OCI-LY3 (cell line): ENCODE results near the gene BCCIP.

Experiments used
- H2AFZ ChIP-seq: fragments of 200-600, 300-600 bp; shearing (Covaris generic); 2 replicates; pipeline ENCODE4 v1.6.0; 2014; ENCODE audit warnings: antibody characterized with exemption, low read depth, low read length
- H3K27ac ChIP-seq: fragments of 200-600, 300-600 bp; sonication (generic); 2 replicates; pipeline ENCODE4 v1.5.1; 2014; ENCODE audit warnings: mild to moderate bottlenecking, low read length, moderate library complexity, mixed read lengths
- H3K27me3 ChIP-seq: fragments of 200-600, 300-600 bp; sonication (generic); 2 replicates; pipeline ENCODE4 v1.6.1; 2014; ENCODE audit warnings: low read depth, low read length, mixed read lengths
- H3K36me3 ChIP-seq: fragments of 200-600, 300-600 bp; sonication (generic); replicated peaks from 2 replicates; pipeline ENCODE3; 2014; ENCODE audit warnings: low read depth, low read length, mixed read lengths
- H3K4me1 ChIP-seq: fragments of 300-600, 200-600 bp; sonication (generic); 2 replicates; pipeline ENCODE4 v1.6.1; 2014; ENCODE audit warnings: low read length, mixed read lengths
- H3K4me2 ChIP-seq: fragments of 200-600, 300-600 bp; sonication (generic); 2 replicates; pipeline ENCODE4 v1.6.1; 2014; ENCODE audit warnings: low read length, mixed read lengths
- H3K4me3 ChIP-seq: fragments of 300-600, 200-600 bp; sonication (generic); 2 replicates; pipeline ENCODE4 v1.5.1; 2014; ENCODE audit warnings: antibody characterized with exemption, mild to moderate bottlenecking, low read length, moderate library complexity
- H3K79me2 ChIP-seq: fragments of 300-600, 200-600 bp; shearing (Covaris generic); 2 replicates; pipeline ENCODE4 v1.6.1; 2014; ENCODE audit warnings: mild to moderate bottlenecking, low read length, mixed read lengths
- H3K9ac ChIP-seq: fragments of 300-600, 200-600 bp; shearing (Covaris generic); 2 replicates; pipeline ENCODE4 v1.6.0; 2014; ENCODE audit warnings: mild to moderate bottlenecking, low read length, moderate library complexity
- H3K9me3 ChIP-seq: fragments of 200-600, 300-600 bp; shearing (Covaris generic); 2 replicates; pipeline ENCODE4 v1.6.1; 2014; ENCODE audit warnings: low read length, mixed read lengths; ENCODE audit not compliant: insufficient read depth
- H4K20me1 ChIP-seq: fragments of 200-600, 300-600 bp; sonication (generic); 2 replicates; pipeline ENCODE4 v1.6.1; 2016; ENCODE audit warnings: low read length, mixed read lengths; ENCODE audit not compliant: insufficient read depth
- EZH2phosphoT487 ChIP-seq: fragments of 200-600 bp; shearing (Covaris generic); IDR thresholded peaks from 2 replicates; pipeline ENCODE4 v1.6.1; 2018; ENCODE audit warnings: antibody characterized with exemption, mixed run types, low read depth
- TF ChIP-seq, protein P1 (sequence below): fragments of 200-600, 300-600 bp; sonication (generic); IDR thresholded peaks from 2 replicates; pipeline ENCODE4 v1.5.1; 2014; ENCODE audit warnings: antibody characterized with exemption, low read length, low read depth

Gene BCCIP

DNA sequence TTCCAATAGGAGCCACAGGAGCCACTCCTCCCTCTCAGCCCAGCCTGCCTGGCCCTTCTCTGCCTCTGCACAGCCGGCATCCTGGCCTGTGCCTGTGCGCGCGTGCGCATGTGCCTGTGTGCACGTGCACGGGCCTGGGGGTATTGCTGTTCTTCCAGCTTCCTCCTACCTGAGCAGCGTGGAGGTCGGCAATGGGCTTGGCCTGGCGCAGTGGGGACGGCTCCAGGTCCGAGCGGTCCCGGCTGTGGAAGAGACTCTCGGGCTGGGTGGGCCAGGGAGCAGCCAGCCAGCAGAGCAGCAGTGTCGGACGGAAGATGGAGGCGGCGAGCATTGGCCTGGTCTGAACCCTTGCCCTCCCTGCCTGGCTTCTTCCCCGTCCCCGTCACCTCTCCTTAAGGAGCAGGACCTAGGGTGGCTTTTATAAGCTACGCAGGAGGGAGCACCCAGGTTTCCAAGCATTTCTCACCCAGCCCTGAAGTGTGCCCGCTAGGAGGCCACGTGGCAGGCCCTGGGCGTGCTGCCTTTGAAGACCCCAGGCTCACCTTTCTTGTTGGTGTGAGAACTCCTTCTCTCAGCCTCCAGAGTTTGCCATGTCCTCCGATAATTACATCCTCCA, 47.7 kb upstream of the BCCIP start, which contains the start of gene MMP21:
TSS of gene MMP21 (minus strand) at position 331 of the 616 bp plus-strand sequence. CDS start at position 331, 0 bp downstream.
- no peaks in the 10 kb centered on the region for H3K9me3 ChIP-seq
- H3K27me3 ChIP-seq: no peaks in the 10 kb centered on the region
- H4K20me1 ChIP-seq: no peaks in the 10 kb centered on the region
- no peak within 1 kb of the TSS for H3K27ac ChIP-seq
- H3K79me2 ChIP-seq: no peaks in the 10 kb centered on the region
- TF ChIP-seq, protein P1, sequence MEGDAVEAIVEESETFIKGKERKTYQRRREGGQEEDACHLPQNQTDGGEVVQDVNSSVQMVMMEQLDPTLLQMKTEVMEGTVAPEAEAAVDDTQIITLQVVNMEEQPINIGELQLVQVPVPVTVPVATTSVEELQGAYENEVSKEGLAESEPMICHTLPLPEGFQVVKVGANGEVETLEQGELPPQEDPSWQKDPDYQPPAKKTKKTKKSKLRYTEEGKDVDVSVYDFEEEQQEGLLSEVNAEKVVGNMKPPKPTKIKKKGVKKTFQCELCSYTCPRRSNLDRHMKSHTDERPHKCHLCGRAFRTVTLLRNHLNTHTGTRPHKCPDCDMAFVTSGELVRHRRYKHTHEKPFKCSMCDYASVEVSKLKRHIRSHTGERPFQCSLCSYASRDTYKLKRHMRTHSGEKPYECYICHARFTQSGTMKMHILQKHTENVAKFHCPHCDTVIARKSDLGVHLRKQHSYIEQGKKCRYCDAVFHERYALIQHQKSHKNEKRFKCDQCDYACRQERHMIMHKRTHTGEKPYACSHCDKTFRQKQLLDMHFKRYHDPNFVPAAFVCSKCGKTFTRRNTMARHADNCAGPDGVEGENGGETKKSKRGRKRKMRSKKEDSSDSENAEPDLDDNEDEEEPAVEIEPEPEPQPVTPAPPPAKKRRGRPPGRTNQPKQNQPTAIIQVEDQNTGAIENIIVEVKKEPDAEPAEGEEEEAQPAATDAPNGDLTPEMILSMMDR: no peak
- TF ChIP-seq EZH2phosphoT487: no peak
- no peaks in the 10 kb centered on the region for H3K4me1 ChIP-seq
- H3K36me3 ChIP-seq: no peaks in the 10 kb centered on the region
- no peak within 1 kb of the TSS for H3K9ac ChIP-seq
- no peak within 1 kb of the TSS for H3K4me3 ChIP-seq
- no peak within 1 kb of the TSS for H2AFZ ChIP-seq
- no peak within 1 kb of the TSS for H3K4me2 ChIP-seq

DNA sequence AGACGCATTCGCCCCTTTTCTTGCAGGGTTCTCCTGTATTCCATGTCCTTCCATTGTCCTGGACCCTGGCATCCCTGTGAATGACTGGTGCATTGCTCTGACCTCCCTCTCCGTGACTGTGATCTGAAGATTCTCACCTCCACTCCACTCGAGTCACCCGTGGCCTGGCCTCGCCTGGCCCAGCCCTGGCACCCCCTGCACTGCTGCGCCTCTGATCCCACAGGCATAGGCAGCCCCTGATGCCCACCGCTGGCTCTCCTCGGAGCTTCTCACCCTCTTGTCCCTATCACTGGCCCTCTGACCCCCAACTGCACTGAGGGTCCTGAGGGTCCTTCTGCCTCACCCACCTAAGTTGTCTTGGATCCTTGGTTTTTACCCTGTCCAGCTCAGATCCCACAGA, 45.5 kb upstream of the BCCIP start:
- Histone ChIP-seq H3K27me3 (no peaks in the 10 kb centered on the region), H3K9me3 (no peaks in the 10 kb centered on the region), H3K79me2 (no peaks in the 10 kb centered on the region), H3K9ac (no peak overlapping the region), H3K4me1 (no peaks in the 10 kb centered on the region), H4K20me1 (no peaks in the 10 kb centered on the region), H3K27ac (no peak overlapping the region), H3K36me3 (no peaks in the 10 kb centered on the region), H3K4me3 (no peak overlapping the region), H3K4me2 (no peak overlapping the region), H2AFZ (no peak overlapping the region)
- TF ChIP-seq EZH2phosphoT487: no peak
- TF ChIP-seq, protein P1: no peak

DNA sequence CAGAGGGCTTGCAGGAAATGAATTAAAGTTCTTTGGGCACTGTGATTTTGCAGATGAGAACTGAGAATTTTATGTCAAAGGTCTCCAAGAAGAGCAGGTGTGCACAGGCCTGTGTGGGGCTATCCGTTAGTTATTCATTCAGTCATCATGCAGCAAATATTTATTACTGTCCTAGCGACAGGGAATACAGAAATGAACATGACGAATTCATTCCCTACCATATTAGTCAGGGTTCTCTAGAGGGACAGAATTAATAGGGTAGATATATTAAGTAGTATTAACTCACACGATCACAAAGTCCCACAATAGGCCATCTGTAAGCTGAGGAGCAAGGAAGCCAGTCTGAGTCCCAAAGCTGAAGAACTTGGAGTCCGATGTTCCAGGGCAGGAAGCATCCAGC, 44.8 kb upstream of the BCCIP start:
- H2AFZ ChIP-seq: no peak overlapping the region

More for the DNA sequence above, 44.8 kb upstream of the BCCIP start:
- no peaks in the 10 kb centered on the region for H3K27me3 ChIP-seq
- no peak overlapping the region for H3K4me3 ChIP-seq
- peaks cover 5% of the 10 kb centered on the region for H3K4me1 ChIP-seq
- no peak overlapping the region for H3K27ac ChIP-seq
- H4K20me1 ChIP-seq: no peaks in the 10 kb centered on the region
- TF ChIP-seq, protein P1: no peak
- no peak for TF ChIP-seq EZH2phosphoT487
- no peak overlapping the region for H3K4me2 ChIP-seq
- no peaks in the 10 kb centered on the region for H3K9me3 ChIP-seq
- no peak overlapping the region for H3K9ac ChIP-seq
- H3K79me2 ChIP-seq: no peaks in the 10 kb centered on the region
- H3K36me3 ChIP-seq: no peaks in the 10 kb centered on the region
